ENCODE data around the gene SHKBP1. TPM values are rescaled to one million over a fixed set of nuclear protein-coding genes. Genes with fewer than 3 reads are reported as not detected.
A peak's percentile ranks its signal among the peaks of the same experiment; 100 is the strongest.
"Not testable (repeated sequence)": the region's sequence is repeated elsewhere in the genome, so short reads cannot be mapped to it uniquely, and the experiment has no call there.

The SHKBP1 gene
- total RNA-seq, 2 donors from 2014 or later: 43.8 to 45.3 TPM

GRCh38 chr19:40553885-40554857, 22.5 kb upstream of the SHKBP1 start:
- no peak for DNase-seq (ENCODE audit: low spot score)
- intact Hi-C loops (cut with DNase I): no loop called here

- intact Hi-C loops (cut with DNase I): no loop called here
- no peak for DNase-seq (ENCODE audit: low spot score)
These were observed 20.5 kb upstream of the SHKBP1 start for GRCh38 chr19:40555978-40556689.

- intact Hi-C loops (cut with DNase I): no loop called here
- DNase-seq (ENCODE audit: low spot score): no peak
These were observed 19.6 kb upstream of the SHKBP1 start for GRCh38 chr19:40556953-40557530.

- no peak for DNase-seq (ENCODE audit: low spot score)
- intact Hi-C loops (cut with DNase I): no loop called here
These were observed 17.3 kb upstream of the SHKBP1 start for GRCh38 chr19:40559394-40559793.

- DNase-seq (ENCODE audit: low spot score): no peak
- intact Hi-C loops (cut with DNase I): no loop called here
These were observed 16.6 kb upstream of the SHKBP1 start for GRCh38 chr19:40560092-40560507.

- intact Hi-C loops (cut with DNase I): no loop called here
- DNase-seq (ENCODE audit: low spot score): no peak
These were observed 14.7 kb upstream of the SHKBP1 start for GRCh38 chr19:40561947-40562346.

GRCh38 chr19:40564535-40564934, 12.1 kb upstream of the SHKBP1 start:
- DNase-seq (ENCODE audit: low spot score); intact Hi-C loops (cut with DNase I): not testable (repeated sequence)

GRCh38 chr19:40565355-40565754, 11.3 kb upstream of the SHKBP1 start:
- intact Hi-C loops (cut with DNase I): no loop called here
- no peak for DNase-seq (ENCODE audit: low spot score)

- intact Hi-C loops (cut with DNase I): no loop called here
- DNase-seq (ENCODE audit: low spot score): no peak
These were observed 10.7 kb upstream of the SHKBP1 start for GRCh38 chr19:40565910-40566495.

GRCh38 chr19:40567040-40567749, 9.5 kb upstream of the SHKBP1 start:
- intact Hi-C loops (cut with DNase I): loop anchor here in 1 of 2 donors (1.0 kb wide), 1 partner anchor 42 kb away; no protein-coding TSS in a partner anchor
- DNase-seq (ENCODE audit: low spot score): no peak

- intact Hi-C loops (cut with DNase I): loop anchor here in 1 of 2 donors (1.0 kb wide), 1 partner anchor 43 kb away; no protein-coding TSS in a partner anchor
These were observed 8.8 kb upstream of the SHKBP1 start for GRCh38 chr19:40567750-40568494.

GRCh38 chr19:40570313-40571004, 6.2 kb upstream of the SHKBP1 start:
- peak; percentile 100 for DNase-seq (ENCODE audit: low spot score)
- intact Hi-C loops (cut with DNase I): no loop called here

More at GRCh38 chr19:40567750-40568494, 8.8 kb upstream of the SHKBP1 start:
- DNase-seq (ENCODE audit: low spot score): no peak

- intact Hi-C loops (cut with DNase I): no loop called here
- no peak for DNase-seq (ENCODE audit: low spot score)
These were observed 5.7 kb upstream of the SHKBP1 start for GRCh38 chr19:40571005-40571318.

- intact Hi-C loops (cut with DNase I): no loop called here
- DNase-seq (ENCODE audit: low spot score): no peak
These were observed 4.7 kb upstream of the SHKBP1 start for GRCh38 chr19:40571831-40572495.

- DNase-seq (ENCODE audit: low spot score): no peak
- intact Hi-C loops (cut with DNase I): no loop called here
These were observed 1.3 kb upstream of the SHKBP1 start for GRCh38 chr19:40575326-40575725.

GRCh38 chr19:40576151-40576584, 505 bp upstream of the SHKBP1 start:
- intact Hi-C loops (cut with DNase I): no loop called here
- no peak for DNase-seq (ENCODE audit: low spot score)

- DNase-seq (ENCODE audit: low spot score): no peak
- intact Hi-C loops (cut with DNase I): no loop called here
These were observed 1.8 kb downstream of the SHKBP1 start for GRCh38 chr19:40578442-40578908.

Data from posterior vena cava (tissue), 2 donors.